NK-92 treated with Interleukin-12 subunit alpha and Interleukin-12 subunit beta, amount 100 ng/mL, for 24 hours (cell line): ENCODE results near the gene IP6K2.

Source experiments
- DNase-seq: peaks from one replicate; lab custom pipeline; 2025; lab: John Stamatoyannopoulos, UW

The IP6K2 gene

DNA sequence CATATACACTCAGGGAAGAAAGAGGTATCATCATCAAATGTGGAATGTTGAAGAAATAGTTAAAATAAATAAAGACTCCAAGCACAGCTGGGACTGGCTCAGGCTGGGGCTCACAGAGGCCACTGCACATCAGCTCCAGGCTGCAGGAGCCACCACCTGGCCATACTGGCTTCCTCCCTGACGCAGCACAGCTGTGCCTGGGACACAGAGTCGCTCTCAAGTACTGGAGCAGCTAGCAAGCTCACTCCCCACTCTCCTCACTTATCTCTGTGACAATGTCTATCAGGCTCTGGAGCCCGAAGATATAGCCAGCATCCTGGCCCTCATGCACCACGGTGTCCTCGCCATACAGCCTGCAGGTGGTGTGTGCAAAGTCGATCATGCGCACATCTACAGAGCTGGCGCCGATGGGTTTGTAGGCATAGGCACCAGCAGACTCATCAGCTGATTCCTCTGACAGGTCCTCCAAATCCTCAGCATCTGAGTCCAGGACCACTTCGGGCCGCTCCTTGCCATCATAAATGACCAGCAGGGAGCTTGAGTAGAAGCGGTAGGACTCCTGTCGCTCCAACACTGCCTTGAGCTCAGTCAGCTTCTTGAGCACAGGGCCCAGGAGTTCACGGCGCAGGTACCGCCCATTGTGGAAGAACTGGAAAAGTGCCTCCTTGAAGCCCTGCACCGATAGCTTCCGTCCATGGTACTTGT lies 28.8 kb downstream of the IP6K2 start:
- DNase-seq: no peak

DNA sequence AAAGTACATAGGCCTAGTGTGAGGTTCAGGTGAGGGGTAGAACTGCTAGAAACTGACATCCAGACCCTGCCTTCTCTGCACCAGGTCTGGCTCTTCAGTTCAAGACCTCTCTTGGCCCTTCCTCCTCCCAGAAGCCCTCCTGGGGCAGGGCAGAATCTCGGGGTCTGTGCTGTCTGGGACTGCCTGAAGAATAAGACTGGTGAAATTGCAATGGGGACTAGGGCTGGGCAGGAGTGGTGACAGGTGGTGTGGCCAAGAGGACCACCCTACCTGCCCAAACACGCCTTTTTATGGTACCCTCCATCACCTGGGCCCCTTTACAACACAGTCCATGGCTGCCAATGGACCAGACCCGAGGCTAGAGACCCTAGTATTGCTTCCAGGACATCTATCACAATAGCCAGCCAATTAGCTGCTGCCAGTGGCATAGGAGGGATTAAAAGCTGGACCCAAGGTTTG lies 29.8 kb downstream of the IP6K2 start:
- no peak for DNase-seq

DNA sequence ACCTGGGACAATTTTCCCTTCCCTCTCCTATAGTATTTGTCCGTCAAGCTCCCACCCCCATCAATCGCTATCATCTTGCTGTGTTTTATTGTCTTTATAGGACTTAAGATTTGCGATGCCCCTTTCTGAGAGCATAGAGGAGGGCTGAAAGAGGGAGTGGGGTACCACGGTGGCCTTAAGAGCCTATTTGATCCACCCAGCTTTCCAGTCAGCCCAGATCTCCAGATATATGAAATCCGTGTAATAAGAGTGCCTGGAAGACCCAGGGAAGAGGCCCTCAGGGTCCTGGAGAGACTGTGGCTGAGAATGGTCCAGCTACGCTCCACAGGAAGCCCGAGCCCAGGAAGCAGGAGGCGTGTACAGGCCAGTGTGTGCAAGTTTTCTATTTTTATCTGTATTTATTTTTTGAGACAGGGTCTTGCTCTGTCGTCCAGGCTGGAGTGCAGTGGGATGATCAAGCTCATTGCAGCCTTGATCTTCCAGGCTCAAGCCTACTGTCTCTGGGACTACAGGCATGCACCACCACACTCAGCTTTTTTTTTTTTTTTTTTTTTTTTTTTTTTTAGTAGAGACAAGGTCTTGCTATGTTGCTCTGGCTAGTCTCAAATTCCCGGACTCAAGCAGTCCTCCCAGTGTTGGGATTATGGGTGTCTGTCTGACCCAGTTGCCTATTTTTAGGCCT lies 30.3 kb downstream of the IP6K2 start:
- DNase-seq: no peak

DNA sequence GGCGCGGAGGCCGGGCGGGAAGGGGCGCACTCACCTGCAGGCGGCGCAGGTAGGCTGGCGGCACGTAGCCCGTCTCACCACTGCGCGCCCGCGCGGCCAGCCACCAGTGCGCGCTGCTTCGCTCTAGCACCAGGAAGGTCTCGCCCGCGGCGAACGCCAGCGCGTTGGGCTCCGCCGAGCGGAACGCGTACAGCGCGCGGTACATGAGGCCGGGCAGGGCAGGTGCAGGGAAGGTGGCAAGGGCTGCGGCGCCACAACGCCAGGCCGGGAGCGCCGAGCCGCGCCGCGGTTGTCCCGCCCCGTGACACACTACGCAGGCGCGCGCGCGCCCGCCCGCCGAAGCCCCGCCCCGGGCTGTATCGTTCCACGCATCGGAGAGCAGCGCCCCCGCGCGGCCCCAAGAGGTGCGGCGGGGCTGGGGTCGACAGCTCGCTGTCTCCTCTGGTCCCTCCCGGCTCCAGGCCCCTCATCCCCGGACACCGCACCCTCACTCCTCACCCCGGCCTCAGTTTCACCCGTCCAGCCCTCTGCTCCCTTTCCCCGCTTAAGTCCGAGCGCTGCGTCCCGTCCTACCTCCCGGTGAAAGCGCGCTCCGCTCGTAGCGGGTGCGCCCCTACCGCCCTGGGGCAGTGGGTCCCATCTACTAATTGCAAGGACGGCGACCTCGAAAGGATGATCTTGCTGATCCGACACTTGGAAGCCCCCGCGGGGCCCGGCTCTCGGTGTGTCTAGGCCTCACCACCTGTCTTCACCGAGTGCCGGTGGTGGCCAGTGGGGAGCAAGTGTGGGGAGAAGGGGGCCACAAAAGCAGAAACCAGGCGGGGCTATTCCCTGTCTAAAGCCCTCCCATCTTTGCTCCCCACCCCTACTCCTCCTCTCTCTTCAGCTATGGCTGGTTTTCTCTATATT lies 31.2 kb downstream of the IP6K2 start, which contains the start of gene NCKIPSD:
NCKIPSD (minus strand) TSS at position 313 of the 909 bp plus-strand sequence; CDS start at position 205, 108 bp downstream.
- DNase-seq: peak; percentile 69

DNA sequence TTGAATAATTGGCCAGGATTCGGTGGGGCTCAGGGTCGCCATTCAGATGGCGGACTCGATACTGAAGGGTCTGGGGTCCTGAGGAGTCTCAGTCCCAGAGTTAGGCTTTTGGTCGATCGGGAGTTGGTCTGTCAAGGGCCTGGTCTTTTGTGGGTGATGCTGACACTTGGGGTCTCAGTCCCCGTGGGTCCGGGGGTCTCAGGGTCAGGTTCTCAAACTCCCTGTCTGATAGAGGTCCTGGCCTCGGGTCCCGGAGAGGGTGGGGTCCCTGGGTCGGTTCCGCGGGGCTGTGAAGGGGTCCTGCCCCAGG lies 31.8 kb downstream of the IP6K2 start:
- no peak for DNase-seq

DNA sequence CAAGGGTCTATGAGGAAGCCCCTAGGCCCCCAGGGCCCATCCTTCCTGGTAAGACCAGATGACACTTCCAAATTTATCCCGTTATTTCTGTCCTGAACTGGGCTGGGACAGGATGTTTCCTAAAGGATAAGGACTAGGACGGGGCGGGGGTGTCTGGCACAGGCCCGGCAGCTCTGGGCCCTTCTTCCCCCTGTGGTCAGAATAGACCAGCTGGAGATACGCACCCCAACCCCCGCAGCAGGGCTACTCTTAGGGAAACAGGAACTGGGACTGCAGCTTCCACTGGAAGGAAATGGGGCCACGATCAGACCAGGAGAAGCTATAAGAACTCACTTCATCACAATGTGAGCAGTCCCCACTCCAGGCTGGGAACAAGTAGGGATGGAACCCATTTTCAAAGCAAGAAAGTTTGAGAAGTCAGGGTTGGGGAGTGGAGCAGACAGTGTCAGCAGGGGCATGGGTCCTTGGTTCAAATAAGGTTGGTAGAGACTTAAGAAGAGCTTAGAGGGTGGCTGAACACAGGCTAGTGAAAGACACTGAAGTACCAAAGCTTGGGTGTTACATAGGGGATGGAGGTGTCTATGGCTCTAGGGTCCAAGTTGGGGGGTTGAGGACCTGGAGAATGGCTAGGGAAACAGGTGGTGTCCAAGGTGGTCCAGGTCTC lies 32.4 kb downstream of the IP6K2 start:
- DNase-seq: no peak

DNA sequence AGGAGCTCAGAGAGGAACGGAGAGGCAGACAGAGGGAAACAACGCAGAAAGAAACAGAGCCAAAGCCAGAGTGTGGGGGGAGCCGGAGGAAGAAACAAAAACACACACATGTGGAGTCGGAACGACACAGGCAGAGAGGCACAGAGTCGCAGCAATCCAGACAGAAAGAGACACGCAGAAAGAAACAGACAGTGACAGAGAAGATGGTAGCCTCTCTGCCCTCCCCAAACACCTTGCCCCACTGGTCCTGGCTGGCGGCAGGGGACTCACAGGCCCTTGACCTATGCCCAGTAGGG lies 33.0 kb downstream of the IP6K2 start:
- no peak for DNase-seq

DNA sequence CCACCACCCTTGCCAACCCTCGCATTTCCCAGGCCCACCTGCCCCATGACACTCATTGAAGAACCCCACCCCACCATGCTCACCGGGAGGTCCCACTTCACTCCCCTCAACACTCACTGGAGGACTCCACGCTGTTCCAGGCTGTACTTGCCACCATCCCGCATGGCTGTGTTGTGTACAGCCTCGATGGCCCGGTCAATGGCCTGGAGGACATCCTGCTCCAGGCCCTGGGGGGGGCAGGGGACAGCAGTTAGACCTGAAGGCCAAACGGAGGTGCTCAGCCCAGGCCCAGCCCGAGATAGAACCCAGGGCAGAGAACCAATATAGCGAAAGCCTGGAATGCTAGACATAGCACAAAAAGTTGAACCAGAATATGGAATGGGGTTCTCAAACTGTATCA lies 34.2 kb downstream of the IP6K2 start:
- no peak for DNase-seq

DNA sequence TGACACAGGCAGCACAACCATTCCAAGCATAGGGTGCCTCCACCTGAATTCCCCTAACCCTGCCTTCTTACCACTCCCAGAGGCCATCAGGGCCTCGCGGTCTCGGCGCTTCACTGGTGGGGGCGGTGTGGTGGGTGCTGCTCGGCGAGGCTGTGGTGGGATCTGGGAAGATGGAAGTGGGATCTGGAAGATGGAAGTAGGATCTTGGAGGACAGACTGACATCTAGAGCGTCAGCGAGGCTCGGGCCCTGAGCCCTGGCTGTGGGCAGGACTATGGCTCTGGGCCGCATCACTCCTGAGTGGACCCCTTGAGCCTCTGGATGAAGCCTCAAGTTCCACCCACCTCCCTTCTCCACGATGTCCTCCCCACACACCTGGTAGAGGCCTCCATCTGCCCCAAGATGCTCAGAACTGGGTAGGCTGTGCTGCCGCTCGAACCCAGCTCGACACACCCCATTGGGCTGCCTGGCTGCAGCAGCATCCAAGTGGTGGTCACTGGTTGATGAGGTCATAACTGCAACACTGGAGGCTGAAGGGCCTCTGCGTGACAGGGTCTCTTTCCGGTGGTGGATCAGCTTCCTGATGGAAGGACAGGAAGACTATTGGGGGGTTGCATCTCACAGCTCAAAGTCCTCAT lies 34.9 kb downstream of the IP6K2 start:
- DNase-seq: no peak

DNA sequence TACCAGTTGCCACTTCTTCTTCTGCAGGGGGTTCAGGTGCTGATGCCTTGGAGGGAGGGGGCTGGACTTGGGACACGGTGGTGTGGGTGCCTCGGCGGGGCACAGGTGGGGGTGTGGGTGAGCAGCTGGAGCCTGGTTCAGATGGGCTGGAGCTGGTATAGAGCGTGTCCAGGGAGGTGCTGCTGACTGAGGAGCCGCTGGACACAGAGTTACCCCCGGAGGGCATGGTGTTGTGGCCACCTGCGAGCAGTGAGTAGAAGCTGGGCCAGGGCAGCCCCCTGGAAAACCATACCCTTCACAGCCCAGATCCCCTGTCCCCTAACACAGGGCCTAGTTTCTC lies 35.5 kb downstream of the IP6K2 start:
- no peak for DNase-seq

DNA sequence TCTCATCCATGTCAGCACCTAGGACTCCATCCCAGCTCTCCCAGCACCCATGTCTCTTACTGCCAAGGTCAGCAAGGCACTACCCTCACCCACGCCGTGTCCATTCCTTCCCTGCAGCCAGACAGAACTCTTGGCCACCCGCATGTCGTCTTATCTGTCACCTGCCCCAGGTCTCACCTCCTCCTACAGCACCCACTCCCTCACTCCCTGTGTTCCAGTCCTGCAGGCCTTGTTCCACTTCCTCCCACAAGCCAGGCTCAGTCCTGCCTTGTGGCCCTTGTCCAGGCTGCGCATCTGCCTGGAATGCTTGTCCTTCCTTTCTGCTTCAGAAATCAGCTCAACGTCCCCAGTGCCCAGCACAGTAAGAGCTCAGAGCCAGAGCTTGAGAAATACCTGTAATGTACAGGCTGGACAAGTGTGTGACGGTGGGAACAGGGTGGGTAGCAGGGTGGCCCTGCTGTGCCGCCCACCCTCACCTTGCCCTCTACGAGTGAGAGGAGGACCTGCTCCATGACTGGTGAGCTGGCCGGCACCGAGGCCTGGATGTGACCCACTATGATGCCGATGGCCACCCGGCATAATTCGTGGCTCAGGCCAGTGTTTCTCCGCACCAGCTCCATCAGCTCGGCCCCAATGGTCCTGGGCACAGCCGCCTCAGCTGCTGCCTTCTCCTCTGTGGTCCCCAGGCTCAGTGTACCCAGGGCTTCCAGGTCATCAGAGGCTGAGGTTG lies 36.0 kb downstream of the IP6K2 start:
- DNase-seq: no peak

DNA sequence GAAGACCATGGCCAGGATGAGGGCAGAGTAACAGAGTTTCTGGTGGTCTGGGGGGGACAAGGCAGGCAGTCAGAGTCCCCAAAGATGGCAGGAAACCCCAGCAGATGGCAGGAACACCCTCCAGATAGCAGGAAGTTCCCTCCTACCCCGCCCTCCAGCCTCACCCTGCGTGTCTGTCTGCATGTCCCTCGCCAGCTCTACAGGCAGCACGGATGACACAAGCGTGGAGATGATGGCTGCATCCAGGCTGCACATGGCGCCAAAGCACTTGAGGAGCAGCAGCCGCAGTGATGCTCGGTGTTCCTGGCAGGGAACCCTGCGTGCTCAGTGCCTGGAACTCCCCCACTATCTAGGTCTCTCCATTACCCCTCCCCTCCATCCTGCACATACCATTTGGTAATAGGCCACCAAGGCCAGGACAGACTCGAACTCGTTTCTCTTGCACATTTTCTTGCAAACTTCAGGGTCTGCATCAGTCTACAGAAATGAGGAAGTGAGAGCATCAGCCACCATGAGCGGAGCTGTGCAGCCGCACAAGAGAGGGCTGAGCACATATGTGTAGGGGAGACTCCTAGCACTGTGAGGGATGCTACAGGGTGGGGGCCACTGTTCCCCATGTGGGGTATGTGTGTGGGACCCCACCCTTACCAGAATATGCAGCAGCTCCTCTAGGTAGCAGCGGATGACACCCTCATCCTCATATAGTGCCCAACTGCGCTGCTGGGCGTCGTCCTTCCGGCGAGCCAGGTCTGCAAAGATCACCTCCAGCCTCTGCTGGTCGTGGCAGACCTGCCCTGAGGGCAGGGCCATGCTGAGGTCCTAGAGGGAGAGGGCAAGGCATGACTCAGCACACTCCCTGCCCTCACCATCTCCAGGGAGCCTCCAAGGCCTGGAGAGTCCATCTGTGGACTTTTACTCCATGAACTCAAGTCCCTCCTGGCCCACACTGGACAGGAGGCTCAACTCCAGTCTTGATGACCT lies 37.3 kb downstream of the IP6K2 start:
- no peak for DNase-seq

DNA sequence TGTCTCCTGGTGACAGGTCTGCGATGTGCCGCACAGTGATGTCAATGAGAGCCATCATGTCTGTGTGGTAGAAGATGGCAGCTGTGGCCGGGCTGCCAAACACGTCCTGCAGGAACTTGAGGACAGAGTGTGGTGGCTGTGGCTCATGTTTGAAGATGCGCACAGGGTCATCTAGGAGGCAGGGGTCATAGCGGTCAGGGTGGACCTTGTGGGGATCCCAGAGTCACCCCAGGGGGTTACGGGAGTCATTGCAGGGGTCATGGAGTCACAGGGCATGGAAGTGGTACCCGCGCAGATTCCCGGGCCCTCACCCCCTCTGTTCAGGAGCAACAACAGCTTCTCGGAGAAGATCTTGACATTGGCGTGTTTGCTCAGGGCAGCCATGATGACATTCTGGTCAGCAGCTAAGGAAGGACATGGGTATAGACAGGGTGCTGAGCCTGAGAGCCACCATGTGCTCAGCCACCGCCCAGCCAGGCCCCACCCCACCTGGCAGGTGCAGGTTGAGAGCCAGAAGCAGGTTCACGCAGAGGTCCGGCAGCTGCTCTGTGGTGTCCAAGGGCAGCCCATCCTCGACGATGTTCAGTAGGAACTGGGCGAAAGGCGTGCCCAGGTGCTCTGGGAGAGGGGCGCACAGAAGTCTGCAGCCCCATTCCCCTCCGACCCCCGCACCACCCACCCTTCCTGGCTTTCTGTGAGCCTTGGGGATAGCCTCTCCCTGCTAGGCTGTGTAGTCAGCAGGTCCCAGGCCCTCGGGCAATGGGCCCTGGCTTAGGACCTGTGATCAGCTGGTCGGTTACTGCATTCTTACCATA lies 38.2 kb downstream of the IP6K2 start:
- no peak for DNase-seq

DNA sequence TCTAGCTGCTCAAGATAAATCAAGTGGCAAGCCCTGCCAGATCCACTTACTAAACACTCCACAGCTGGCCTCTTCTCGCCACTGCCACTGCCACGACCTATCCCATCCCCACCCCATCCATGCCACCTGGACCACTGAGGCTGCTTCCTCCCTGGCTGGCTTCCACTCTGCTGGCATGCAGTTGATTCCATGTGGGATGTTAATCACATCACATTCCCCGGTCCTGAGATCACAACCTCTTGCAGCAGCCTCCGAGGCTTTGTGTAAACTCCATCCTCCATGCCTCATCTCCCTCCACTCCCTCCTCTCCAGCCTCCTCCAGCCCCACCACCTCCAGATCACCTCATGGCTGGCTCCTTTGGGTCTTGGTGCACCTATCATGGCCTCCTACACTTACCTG lies 39.0 kb downstream of the IP6K2 start:
- no peak for DNase-seq

DNA sequence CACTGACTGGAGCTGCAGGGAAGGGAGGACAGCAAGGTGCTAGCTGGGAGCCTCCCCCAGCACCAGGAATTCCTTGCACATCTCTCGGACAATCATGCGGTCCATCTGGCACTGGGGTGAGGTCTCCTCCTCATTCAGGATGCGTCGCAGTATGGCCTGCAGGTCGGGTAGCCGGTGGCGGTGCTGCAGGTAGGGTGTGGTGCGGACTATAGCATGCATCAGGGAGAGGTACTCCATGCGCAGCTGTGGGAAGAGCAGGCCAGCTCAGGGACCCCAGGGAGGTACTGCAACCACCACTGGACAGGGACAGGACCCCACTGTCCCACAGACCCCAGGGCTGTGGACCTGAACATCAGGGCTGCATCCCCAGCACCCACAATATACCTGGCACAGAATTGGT lies 42.5 kb downstream of the IP6K2 start:
- DNase-seq: no peak

DNA sequence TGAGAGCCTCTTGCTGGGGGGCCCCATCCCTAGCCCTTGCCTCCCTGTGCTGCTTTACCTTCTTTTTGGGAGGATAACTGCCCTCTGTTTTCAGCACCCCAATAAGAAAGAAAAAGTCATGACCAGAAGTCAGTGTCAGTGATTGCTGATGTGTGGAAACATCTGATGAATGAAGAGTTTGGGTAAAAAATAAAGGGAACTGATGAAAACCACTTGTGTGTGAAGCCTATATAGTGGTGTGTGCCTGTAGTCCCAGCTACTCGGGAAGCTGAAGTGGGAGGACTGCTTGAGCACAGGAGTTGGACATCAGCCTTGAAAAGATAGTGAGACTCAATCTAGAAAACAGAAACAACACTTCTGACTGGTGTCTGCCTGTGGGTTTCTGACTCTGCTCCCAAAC lies 44.5 kb downstream of the IP6K2 start:
- DNase-seq: no peak

DNA sequence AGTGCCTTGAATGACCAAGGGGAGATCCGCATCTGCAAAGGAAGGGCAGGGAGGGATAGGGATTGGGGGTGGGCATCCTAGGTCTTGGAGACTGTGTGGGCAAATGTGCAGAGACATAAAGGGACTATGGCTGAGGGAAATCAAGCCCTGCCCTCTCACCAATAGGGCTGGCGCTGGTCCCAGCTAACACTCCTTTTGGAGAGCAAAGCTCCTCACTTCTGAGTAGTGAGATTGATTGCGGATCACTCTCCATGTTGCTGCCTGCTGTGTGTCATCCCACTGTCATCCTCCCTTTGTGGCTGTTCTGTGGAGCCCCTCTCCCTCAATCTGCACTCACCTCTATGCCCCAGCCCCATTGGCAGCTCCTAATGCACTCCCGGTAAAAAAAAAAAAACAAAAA lies 52.1 kb downstream of the IP6K2 start:
- no peak for DNase-seq

DNA sequence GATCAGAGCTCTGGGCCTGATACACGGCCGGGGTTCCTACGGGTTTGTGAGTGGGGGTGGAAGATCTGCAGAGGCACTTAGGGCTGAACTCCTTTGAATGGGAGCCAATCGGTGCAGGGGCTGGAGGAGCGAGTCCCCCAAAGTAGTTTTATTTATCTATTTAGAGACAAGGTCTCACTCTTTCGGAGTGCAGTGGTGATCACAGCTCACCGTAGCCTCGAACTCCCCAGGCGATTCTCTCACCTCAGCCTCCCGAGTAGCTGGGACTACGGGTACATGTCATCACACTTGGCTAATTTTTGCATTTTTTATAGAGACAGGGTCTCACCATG lies 52.7 kb downstream of the IP6K2 start:
- no peak for DNase-seq

DNA sequence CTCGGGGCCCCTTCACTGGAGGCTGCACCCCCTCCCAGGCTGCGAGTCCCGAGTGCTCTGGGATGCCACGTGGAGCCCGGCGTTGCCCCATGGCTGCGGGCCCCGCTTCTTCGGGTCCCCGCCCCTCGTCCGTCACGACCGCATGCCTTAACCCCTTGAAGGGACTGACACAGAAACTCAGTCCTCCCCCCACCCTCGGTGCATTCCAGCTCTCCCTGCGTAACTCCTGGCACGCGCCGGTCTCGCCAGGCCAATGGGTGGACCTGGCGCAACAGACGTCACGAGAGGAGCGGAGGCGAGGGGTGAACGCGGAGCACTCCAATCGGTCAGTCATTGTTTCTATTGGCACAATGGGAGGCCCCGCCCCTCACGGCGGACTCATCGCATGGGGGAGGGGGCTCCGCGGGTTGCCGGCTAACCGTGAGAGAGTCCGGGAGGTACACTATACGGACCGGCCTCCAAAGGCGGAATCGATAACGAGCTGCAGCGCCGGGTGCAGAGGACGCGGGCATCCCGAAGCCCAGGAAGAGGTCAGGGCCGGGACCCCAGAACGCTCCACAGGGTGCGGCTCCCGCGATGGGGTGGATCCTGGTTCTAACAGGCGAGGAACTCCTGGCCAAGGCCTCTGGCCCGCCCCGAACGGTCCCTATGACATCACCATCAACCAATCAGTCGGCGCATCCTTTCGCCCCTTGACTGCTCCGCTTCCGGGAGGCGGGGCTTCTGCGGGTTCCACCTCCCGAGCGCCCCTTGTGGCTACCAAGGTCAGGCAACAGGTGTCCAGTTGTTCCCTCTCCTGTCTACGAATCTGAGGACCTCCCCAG lies 53.3 kb downstream of the IP6K2 start:
- DNase-seq: peak; percentile 95
